C4-2B (cell line): Measurements from ENCODE around the gene RPTOR.

Source experiments
- ZFX ChIP-seq: fragments of 450-650 bp; IDR thresholded peaks from 2 replicates; pipeline ENCODE4 v1.6.1; 2017
- TF ChIP-seq, protein P1 (sequence below): fragments of 450-650 bp; conservative IDR thresholded peaks from 2 replicates; pipeline ENCODE4 v1.5.1; 2017; ENCODE audit warnings: mild to moderate bottlenecking

DNA sequence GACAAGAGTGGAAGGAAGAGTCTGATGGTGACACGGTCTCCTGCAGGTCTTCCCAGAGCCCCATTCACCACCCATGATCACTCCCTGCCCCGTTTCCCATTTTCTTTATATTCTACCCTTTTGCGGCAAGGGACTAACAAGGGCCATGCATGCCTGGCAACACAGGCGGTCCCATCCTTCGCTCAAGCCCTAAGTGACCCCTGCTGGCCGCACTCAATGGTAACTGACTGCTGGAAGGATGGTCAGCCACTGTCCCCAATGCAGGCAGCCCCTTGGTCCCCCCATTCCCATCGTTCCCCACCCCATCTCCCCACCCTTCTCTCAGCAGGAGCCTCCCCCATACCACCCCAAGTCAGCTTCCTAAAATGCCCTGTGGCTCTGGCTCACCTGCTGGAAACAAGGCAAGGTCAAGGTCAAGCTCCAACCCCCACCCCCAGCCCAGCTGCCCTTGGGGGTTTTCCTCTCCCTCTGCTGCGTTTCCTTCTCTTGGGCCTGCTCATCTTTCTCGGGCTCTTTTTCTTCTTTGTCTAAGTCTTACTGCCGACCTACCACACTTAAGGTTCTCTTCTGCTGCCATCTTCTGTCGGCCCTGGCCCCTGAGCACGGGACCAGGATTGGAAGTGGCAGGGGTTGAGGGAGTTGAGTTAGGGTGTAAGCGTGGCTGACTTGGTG is 116.0 kb downstream of the RPTOR start:
- TF ChIP-seq, protein P1, sequence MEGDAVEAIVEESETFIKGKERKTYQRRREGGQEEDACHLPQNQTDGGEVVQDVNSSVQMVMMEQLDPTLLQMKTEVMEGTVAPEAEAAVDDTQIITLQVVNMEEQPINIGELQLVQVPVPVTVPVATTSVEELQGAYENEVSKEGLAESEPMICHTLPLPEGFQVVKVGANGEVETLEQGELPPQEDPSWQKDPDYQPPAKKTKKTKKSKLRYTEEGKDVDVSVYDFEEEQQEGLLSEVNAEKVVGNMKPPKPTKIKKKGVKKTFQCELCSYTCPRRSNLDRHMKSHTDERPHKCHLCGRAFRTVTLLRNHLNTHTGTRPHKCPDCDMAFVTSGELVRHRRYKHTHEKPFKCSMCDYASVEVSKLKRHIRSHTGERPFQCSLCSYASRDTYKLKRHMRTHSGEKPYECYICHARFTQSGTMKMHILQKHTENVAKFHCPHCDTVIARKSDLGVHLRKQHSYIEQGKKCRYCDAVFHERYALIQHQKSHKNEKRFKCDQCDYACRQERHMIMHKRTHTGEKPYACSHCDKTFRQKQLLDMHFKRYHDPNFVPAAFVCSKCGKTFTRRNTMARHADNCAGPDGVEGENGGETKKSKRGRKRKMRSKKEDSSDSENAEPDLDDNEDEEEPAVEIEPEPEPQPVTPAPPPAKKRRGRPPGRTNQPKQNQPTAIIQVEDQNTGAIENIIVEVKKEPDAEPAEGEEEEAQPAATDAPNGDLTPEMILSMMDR, result no peak
- no peak for TF ChIP-seq ZFX
